SU-DHL-6 (cell line): ENCODE data around the gene CREB1.

ENCODE experiments used
- H2AFZ ChIP-seq: fragments of 200-600 bp; sonication (generic); 2 replicates; pipeline ENCODE4 v1.6.1; 2014; ENCODE audit warnings: low read depth, mild to moderate bottlenecking, moderate library complexity, mixed read lengths, antibody characterized with exemption, low read length; ENCODE audit not compliant: severe bottlenecking
- H3F3A ChIP-seq: fragments of 200-600 bp; shearing (Covaris generic); 2 replicates; pipeline ENCODE4 v1.6.0; 2016; ENCODE audit warnings: antibody characterized with exemption, mild to moderate bottlenecking; ENCODE audit not compliant: insufficient read depth
- H3K27ac ChIP-seq: fragments of 200-600 bp; sonication (generic); 2 replicates; pipeline ENCODE4 v1.5.1; 2016; ENCODE audit warnings: low read depth, mild to moderate bottlenecking, low read length, moderate library complexity, mixed read lengths
- H3K27me3 ChIP-seq: fragments of 200-600 bp; sonication (generic), shearing (Covaris generic); 2 replicates; pipeline ENCODE4 v1.6.0; 2014; ENCODE audit warnings: mild to moderate bottlenecking, low read length
- H3K36me3 ChIP-seq: fragments of 200-600 bp; sonication (generic); 2 replicates; pipeline ENCODE4 v1.6.1; 2014; ENCODE audit warnings: mild to moderate bottlenecking, low read length, mixed read lengths
- H3K4me2 ChIP-seq: fragments of 300-600, 200-600 bp; shearing (Covaris generic), sonication (generic); 2 replicates; pipeline ENCODE4 v1.6.0; 2014; ENCODE audit warnings: low read length, low read depth, mild to moderate bottlenecking; ENCODE audit not compliant: poor library complexity, severe bottlenecking
- H3K4me3 ChIP-seq: fragments of 200-600 bp; sonication (generic); 2 replicates; pipeline ENCODE4 v1.5.1; 2014; ENCODE audit warnings: antibody characterized with exemption, low read length, mild to moderate bottlenecking, mixed read lengths; ENCODE audit not compliant: insufficient read depth, poor library complexity, severe bottlenecking
- H3K79me2 ChIP-seq: fragments of 200-600 bp; sonication (generic); 2 replicates; pipeline ENCODE4 v1.6.1; 2014; ENCODE audit warnings: mild to moderate bottlenecking, low read length, moderate library complexity; ENCODE audit not compliant: insufficient read depth
- H3K9ac ChIP-seq: fragments of 200-600 bp; sonication (generic); 2 replicates; pipeline ENCODE4 v1.7.0; 2014; ENCODE audit warnings: mild to moderate bottlenecking, low read length
- H3K9me2 ChIP-seq: fragments of 200-600 bp; sonication (generic); replicated peaks from 2 replicates; pipeline ENCODE4 v1.6.1; 2014; ENCODE audit warnings: low read length; ENCODE audit not compliant: insufficient read depth
- H3K9me3 ChIP-seq: fragments of 200-600 bp; sonication (generic); 2 replicates; pipeline ENCODE4 v1.6.1; 2014; ENCODE audit warnings: low read length, mixed read lengths; ENCODE audit not compliant: insufficient read depth
- H4K20me1 ChIP-seq: fragments of 200-600 bp; sonication (generic); 2 replicates; pipeline ENCODE4 v1.6.1; 2014; ENCODE audit warnings: low read depth, mild to moderate bottlenecking, antibody characterized with exemption, low read length, moderate library complexity, mixed read lengths
- CTCF ChIP-seq: fragments of 200-600 bp; sonication (generic); IDR thresholded peaks from one replicate; pipeline ENCODE4 v1.5.1; 2017; ENCODE audit warnings: antibody characterized with exemption, mild to moderate bottlenecking, low read length, moderate library complexity; ENCODE audit not compliant: insufficient read depth, poor library complexity, severe bottlenecking
- EZH2phosphoT487 ChIP-seq: fragments of 200-600 bp; sonication (generic), shearing (Covaris generic); conservative IDR thresholded peaks from 2 replicates; pipeline ENCODE4 v1.6.1; 2018; ENCODE audit warnings: mild to moderate bottlenecking, antibody characterized with exemption, low read length, moderate library complexity, mixed read lengths

Gene CREB1

GRCh38 chr2:207514451-207514850, 15.3 kb upstream of the CREB1 start:
- TF ChIP-seq CTCF (no peak), EZH2phosphoT487 (no peak)
- Histone ChIP-seq H3F3A (no peaks in the 10 kb centered on the region), H2AFZ (no peak overlapping the region), H3K27ac (no peak overlapping the region), H3K79me2 (no peaks in the 10 kb centered on the region), H3K9me2 (no peaks in the 10 kb centered on the region), H3K4me2 (no peak overlapping the region), H3K9me3 (no peaks in the 10 kb centered on the region), H3K9ac (no peak overlapping the region), H3K4me3 (no peak overlapping the region), H4K20me1 (no peaks in the 10 kb centered on the region), H3K27me3 (no peaks in the 10 kb centered on the region), H3K36me3 (no peaks in the 10 kb centered on the region)

- TF ChIP-seq EZH2phosphoT487: no peak
- TF ChIP-seq CTCF: no peak
- H3F3A ChIP-seq: no peaks in the 10 kb centered on the region
- H3K4me2 ChIP-seq: no peak overlapping the region
- no peaks in the 10 kb centered on the region for H3K9me2 ChIP-seq
- no peaks in the 10 kb centered on the region for H3K9me3 ChIP-seq
- no peak overlapping the region for H3K4me3 ChIP-seq
- no peak overlapping the region for H2AFZ ChIP-seq
- no peak overlapping the region for H3K27ac ChIP-seq
- H3K79me2 ChIP-seq: no peaks in the 10 kb centered on the region
- no peaks in the 10 kb centered on the region for H4K20me1 ChIP-seq
- H3K36me3 ChIP-seq: no peaks in the 10 kb centered on the region
- no peaks in the 10 kb centered on the region for H3K27me3 ChIP-seq
- no peak overlapping the region for H3K9ac ChIP-seq
These were observed 14.1 kb upstream of the CREB1 start for GRCh38 chr2:207515671-207516070.

GRCh38 chr2:207516206-207516605, 13.6 kb upstream of the CREB1 start:
- H3K27ac ChIP-seq: no peak overlapping the region
- no peaks in the 10 kb centered on the region for H4K20me1 ChIP-seq
- H3K4me3 ChIP-seq: no peak overlapping the region
- TF ChIP-seq CTCF (no peak), EZH2phosphoT487 (no peak)
- no peaks in the 10 kb centered on the region for H3F3A ChIP-seq
- no peak overlapping the region for H3K4me2 ChIP-seq
- H2AFZ ChIP-seq: no peak overlapping the region
- H3K36me3 ChIP-seq: no peaks in the 10 kb centered on the region
- H3K9me2 ChIP-seq: no peaks in the 10 kb centered on the region
- H3K9me3 ChIP-seq: no peaks in the 10 kb centered on the region
- H3K27me3 ChIP-seq: no peaks in the 10 kb centered on the region
- H3K9ac ChIP-seq: no peak overlapping the region
- no peaks in the 10 kb centered on the region for H3K79me2 ChIP-seq

- no peak for TF ChIP-seq EZH2phosphoT487
- no peak for TF ChIP-seq CTCF
- no peak overlapping the region for H2AFZ ChIP-seq
- no peaks in the 10 kb centered on the region for H4K20me1 ChIP-seq
- no peaks in the 10 kb centered on the region for H3F3A ChIP-seq
- no peaks in the 10 kb centered on the region for H3K36me3 ChIP-seq
- H3K9ac ChIP-seq: no peak overlapping the region
- no peaks in the 10 kb centered on the region for H3K9me2 ChIP-seq
- H3K27ac ChIP-seq: no peak overlapping the region
- no peaks in the 10 kb centered on the region for H3K9me3 ChIP-seq
- H3K79me2 ChIP-seq: no peaks in the 10 kb centered on the region
- H3K27me3 ChIP-seq: no peaks in the 10 kb centered on the region
- no peak overlapping the region for H3K4me3 ChIP-seq
- H3K4me2 ChIP-seq: no peak overlapping the region
These were observed 6.8 kb upstream of the CREB1 start for GRCh38 chr2:207523005-207523404.
